Middle frontal gyrus (tissue), 1 donor: ENCODE data around the gene MARCKSL1.
"Not testable (repeated sequence)": the region's sequence is repeated elsewhere in the genome, so short reads cannot be mapped to it uniquely, and the experiment has no call there.

Experiments
- DNase-seq: peaks from one replicate; pipeline ENCODE4 v3.0.0-alpha.2; 2015; ENCODE audit warnings: low spot score; ENCODE audit errors: extremely low spot score

MARCKSL1 gene

DNA sequence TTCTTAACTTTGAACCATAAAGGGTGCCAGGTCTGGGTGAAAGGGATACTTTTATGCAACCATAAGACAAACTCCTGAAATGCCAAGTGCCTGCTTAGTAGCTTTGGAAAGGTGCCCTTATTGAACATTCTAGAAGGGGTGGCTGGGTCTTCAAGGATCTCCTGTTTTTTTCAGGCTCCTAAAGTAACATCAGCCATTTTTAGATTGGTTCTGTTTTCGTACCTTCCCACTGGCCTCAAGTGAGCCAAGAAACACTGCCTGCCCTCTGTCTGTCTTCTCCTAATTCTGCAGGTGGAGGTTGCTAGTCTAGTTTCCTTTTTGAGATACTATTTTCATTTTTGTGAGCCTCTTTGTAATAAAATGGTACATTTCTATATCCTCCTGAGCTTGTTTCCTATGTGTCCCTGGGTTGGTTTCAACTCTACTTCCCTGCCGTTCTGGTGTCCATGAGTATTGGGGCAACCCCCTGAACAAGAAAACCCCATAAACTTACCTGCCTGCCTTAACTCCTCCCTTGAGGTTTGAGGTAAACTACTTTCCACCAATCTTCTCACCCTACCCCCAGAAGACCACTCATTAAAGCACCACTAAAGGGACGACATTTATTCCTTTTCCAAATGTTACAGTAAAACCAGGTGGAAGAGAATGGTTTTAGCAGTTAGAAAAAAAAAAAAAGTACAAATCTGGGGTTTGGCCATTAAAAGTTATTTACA is 2.6 kb downstream of the MARCKSL1 start:
- DNase-seq: no peak

DNA sequence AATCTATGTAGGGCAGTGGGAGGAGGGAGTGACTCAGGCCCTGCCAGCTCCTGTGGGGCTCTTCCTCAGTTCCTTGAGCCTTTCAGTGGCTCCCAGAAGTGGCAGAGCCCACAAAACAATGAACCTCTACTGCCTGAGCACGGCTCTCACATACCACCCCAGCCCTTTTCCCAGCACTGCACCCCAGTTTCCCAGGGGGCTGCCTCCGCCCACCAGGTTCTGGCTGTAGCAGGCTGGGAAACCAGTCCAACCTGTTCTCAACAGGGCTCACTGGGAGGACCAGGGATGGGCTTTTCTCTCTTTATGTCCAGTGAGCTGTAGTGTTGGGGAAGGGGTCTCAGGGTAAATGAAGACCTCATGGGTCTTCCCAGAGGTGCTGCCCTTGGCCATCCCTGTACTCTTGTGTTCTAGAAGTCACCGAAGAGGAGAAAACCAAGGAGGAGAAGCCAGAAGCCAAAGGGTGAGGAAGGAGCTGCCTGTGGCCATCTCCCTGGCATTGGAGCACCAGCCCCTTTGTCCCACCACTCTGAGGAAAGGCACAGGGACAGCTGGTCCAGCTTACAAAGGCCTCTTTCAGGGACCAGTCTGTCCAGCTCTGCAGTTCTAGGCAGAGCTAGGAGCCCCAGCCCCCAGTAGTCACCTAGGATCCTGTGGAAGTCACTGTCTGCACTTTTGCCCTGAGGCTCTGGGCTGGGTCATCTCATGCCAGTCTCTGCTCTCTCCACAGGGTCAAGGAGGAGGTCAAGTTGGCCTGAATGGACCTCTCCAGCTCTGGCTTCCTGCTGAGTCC is 3.5 kb downstream of the MARCKSL1 start:
- DNase-seq: no peak

DNA sequence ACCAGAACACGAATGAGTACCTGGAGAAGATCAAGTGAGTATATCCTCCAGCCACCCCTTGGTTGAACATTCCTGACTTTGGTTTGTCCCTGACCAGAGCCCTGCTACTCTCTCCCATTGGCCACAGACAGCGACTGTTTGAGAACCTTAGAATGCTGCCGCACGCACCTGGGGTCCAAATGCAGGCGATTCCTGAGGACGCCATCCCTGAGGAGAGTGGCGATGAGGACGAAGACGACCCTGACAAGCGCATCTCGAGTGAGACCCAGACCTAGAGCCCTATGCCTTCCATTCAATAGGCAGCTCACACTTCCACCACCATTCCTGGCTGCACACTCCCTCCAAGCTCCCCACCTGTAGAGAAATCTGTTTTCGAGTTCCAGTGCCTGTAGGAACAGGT is 4.5 kb downstream of the MARCKSL1 start:
- DNase-seq: no peak

DNA sequence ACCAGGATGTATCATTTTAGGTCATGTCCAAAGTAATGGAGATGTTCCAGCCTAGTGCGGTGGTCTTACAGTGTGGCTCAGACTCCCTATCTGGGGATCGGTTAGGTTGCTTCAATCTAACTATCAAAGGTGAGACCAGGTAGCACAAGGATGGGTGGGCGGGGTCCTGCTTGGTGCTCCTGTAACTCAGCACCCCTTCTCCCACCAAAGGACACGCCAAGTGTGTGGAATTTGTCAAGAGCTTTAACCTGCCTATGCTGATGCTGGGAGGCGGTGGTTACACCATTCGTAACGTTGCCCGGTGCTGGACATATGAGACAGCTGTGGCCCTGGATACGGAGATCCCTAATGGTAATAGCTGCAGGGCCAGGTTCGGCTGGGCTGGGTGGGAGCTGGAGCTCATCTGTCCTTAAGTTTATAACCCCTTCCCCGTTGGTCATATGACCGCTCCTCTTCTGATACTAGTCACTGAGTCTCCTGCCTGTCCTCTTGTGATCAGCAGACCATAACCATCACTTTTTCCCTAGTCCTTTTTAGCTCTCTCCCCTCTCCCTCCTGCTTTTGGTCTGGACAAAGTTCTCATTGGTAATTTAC is 5.4 kb downstream of the MARCKSL1 start:
- no peak for DNase-seq

GRCh38 chr1:32329931-32330466 is 6.0 kb downstream of the MARCKSL1 start:
- no peak for DNase-seq

DNA sequence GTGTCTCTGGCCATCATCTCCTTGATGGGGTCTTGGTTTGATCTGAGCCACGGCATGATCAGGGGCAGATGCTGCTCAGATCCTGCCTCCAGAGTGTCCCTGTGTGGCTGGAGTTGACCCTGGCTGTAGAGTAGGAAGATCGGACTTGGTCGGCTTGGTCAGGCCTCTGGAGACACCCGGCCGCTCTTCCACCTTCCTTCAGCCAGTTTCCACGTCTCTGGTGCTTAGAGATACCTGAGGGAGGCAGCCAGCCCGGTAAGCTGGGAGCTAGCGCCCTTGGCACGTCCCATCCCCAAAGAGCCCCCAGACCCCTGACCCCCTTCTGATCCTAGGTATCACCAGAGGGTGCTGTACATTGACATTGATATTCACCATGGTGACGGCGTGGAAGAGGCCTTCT is 8.8 kb downstream of the MARCKSL1 start:
- DNase-seq: no peak

DNA sequence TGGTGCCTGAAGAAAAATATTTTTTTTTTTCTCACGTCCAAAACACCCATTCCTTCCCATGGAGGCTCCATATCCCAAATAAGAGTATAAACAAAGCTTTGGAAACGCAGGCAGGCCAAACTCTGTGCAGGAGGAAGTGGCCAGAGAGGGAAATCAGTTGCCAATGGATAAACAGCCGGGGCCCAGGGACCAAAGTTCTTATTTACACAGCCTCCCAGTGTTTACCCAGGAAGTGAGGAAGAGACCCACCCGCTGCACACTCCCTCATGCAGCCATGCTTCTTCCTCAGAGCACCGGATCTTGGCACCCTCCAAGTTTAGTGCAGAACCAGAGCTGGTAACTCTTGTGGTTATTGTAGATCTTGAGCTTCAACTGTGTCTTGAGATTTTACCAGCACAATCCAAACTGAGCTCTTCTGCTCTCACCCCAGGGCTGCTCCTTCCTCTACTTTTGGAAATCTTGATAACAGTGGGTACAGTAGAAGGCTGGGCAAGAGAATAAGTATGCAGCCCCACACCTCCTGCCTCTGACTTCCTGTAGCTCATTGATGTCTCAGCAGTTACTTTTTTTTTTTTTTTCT is 14.2 kb downstream of the MARCKSL1 start:
- DNase-seq: no peak

GRCh38 chr1:32318127-32318869 is 17.7 kb downstream of the MARCKSL1 start:
- DNase-seq: no peak

- DNase-seq: no peak
Measured at GRCh38 chr1:32316903-32317277, 19.1 kb downstream of the MARCKSL1 start.

DNA sequence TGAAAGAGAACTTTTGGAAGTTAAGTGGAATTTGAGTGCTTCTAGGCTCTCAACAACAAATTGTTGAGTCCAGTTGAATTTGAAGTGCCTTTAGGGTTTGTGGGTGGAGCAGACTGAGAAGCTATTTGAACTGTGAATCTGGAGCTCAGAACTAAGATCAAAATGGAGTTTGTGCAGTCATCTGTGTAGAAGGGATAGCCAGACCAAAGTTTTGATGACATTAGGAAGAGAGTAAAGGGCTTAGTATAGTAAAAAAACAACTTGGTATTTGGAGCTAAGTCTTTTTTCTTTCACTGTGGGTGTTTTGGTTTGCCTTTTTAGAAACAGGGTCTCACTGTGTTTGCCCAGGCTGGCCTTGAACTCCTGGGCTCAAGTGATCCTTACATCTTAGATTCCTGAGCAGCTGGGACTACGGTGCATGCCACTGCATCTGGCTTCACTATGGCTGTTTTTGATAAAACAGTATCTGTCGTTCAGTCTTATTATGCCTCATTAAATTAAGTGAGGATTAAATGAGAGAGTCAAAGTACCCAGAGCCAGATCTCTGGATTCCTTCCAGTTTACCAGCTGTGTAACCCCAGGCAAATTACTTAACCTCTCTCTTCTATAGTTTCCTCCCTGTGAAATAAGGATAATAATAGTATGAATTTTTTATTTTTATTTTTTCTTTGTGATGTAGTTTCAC is 24.2 kb downstream of the MARCKSL1 start:
- DNase-seq: no peak

- no peak for DNase-seq
Measured at GRCh38 chr1:32309960-32310359, 26.1 kb downstream of the MARCKSL1 start.

GRCh38 chr1:32307324-32307723 is 28.7 kb downstream of the MARCKSL1 start:
- DNase-seq: no peak

DNA sequence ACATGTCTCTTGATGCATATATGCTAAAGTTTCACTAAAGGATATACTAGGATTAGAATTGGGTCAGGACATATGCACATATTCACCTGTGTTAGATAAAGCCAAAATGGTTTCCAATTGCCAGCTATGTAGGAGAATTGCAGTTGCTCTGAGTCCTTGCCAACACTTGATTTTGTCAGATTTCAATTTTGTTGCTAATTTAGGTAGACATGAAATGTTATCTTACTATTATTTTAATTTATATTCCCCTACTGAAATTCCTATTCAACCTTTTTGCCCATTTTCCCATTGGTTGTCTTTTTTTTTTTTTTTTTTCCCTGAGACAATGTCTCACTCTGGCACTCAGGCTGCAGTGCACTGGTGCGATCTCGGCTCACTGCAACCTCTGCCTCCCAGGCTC is 30.7 kb downstream of the MARCKSL1 start:
- DNase-seq: no peak

GRCh38 chr1:32303997-32304622 is 31.9 kb downstream of the MARCKSL1 start:
- no peak for DNase-seq

DNA sequence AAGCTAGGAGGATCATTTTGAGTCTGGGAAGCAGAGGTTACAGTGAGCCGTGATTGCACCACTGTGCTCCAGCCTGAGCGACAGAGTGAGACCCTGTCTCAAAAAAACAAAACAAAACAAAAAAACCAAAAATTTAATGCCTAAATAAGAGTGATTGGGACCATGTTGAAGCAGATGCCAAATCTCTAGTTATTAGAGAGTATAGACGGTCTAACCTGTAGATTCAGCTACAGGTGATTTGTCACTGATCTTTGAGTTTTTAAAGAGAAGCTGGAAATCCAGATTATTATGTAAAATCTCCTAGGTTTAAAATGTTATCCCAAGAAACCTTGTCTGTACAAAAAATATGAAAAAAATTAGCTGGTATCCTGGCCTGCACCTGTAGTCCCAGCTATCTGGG is 32.7 kb downstream of the MARCKSL1 start:
- no peak for DNase-seq

GRCh38 chr1:32299327-32299726 is 36.7 kb downstream of the MARCKSL1 start:
- no peak for DNase-seq

DNA sequence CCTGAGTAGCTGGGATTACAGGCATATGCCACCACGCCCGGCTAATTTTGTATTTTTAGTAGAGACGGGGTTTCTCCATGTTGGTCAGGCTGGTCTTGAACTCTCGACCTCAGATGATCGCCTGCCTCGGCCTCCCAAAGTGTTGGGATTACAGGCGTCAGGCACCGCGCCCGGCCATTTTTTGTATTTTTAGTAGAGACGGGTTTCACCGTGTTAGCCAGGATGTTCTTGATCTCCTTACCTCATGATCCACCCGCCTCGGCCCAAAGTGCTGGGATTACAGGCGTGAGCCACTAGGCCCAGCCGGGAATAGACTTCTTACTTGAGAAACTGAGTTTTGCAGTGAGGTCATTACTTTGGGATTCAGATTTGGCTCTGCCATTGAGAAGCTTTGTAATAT is 37.8 kb downstream of the MARCKSL1 start:
- not testable (repeated sequence) for DNase-seq

GRCh38 chr1:32291708-32292538 is 44.1 kb downstream of the MARCKSL1 start, which contains the start of gene HDAC1:
HDAC1 (plus strand) TSS chr1:32292083; CDS start chr1:32292170, 87 bp downstream.
- DNase-seq: peak; percentile 69

DNA sequence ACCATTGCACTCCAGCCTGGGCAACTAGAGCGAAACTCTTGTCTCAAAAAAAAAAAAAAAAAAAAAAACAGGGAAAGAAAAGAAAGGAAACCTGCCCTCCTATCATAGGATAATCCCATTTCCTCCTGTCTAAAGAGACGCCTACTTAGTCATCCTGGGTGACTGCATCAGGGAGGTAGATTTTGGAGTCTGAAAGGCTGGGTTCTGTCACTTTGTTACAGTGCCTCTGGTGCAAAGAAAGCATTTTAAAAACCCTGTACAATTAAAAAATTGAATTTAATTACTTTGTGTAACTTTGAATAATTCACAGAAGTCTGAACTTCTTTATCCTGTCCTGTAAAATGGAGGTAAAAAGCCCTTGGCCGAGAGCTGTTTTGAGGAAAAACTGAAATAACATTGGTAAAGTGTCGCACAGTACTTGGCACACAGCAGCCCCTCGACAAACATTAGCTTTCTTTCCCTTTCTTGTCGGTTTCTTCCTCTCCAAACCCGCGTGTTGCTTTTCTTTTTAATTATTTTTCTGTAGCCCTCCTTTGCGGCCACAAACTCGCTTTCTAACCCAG is 44.8 kb downstream of the MARCKSL1 start:
- DNase-seq: no peak
